ENCODE measurements around the gene SGSM1. TPM values are rescaled to one million over a fixed set of nuclear protein-coding genes. Genes with fewer than 3 reads are reported as not detected.

The SGSM1 gene
- total RNA-seq, 1 experiment from 2014 or later, result 4.3 TPM

- Histone ChIP-seq H4K8ac (replicated peaks; ENCODE audit: insufficient read length, low read depth, low read length) (no peak overlapping the region), H3K9me3 (ENCODE audit: control insufficient read depth, low read depth, low read length) (no peaks in the 10 kb centered on the region), H3T11ph (ENCODE audit: low read length) (peak overlapping the region; percentile 39), H2BK5ac (ENCODE audit: insufficient read length, low read length) (no peak overlapping the region), H2BK20ac (ENCODE audit: low read depth, low read length, poor library complexity, severe bottlenecking) (peak overlapping the region; percentile 77), H3K9ac (ENCODE audit: extremely low read depth, insufficient read length, low read length) (no peak overlapping the region), H3K14ac (ENCODE audit: insufficient read depth, low read length) (peak overlapping the region; percentile 78), H3K18ac (ENCODE audit: insufficient read length, low read depth, low read length) (peak overlapping the region; percentile 13), H4K20me1 (ENCODE audit: control insufficient read depth, insufficient read depth, insufficient read length) (no peaks in the 10 kb centered on the region), H3K27me3 (ENCODE audit: insufficient read depth, low read length) (no peaks in the 10 kb centered on the region), H2BK120ac (ENCODE audit: low read depth, low read length, poor library complexity, severe bottlenecking) (no peak overlapping the region), H4K91ac (ENCODE audit: insufficient read length, low read depth, low read length) (peak overlapping the region; percentile 12), H3K79me2 (ENCODE audit: insufficient read depth, low read length) (peaks cover 4% of the 10 kb centered on the region; the same call in 1 of the 2 replicates), H3K4me2 (ENCODE audit: insufficient read depth, insufficient read length, low read length) (peak overlapping the region; percentile 4), H3K79me1 (ENCODE audit: insufficient read depth, low read depth, low read length, poor library complexity, severe bottlenecking) (no peaks in the 10 kb centered on the region), H3K4me1 (ENCODE audit: insufficient read depth, low read length) (peaks cover 12% of the 10 kb centered on the region), H2AFZ (ENCODE audit: low read length) (no peak overlapping the region), H2AK5ac (ENCODE audit: insufficient read length, low read length) (peak overlapping the region; percentile 52), H2BK12ac (ENCODE audit: insufficient read length, low read depth, low read length) (peak overlapping the region; percentile 47), H3K27ac (ENCODE audit: insufficient read length, low read depth, low read length) (no peak overlapping the region), H3K23ac (ENCODE audit: insufficient read length, low read depth, low read length) (no peak overlapping the region), H4K5ac (ENCODE audit: insufficient read length, low read depth, low read length) (no peak overlapping the region), H2BK15ac (ENCODE audit: low read depth, low read length) (no peak overlapping the region), H3K4ac (ENCODE audit: low read depth, low read length) (no peak overlapping the region), H3K56ac (ENCODE audit: insufficient read length, low read depth, low read length) (no peak overlapping the region), H3K23me2 (ENCODE audit: insufficient read length, low read depth, low read length, poor library complexity, severe bottlenecking) (no peaks in the 10 kb centered on the region)
- Mint-ChIP-seq H3K4me1 (peaks cover 41 to 48% of the 10 kb centered on the region in 2 experiments), H3K36me3 (ENCODE audit: insufficient read depth in 1 of 3, low read depth in 3 of 3) (peaks cover 0 to 5% (median 3%) of the 10 kb centered on the region in 3 experiments; a peak in 3 of 7 replicates), H3K9me3 (no peaks in the 10 kb centered on the region), H3K27me3 (ENCODE audit: low read depth) (no peaks in the 10 kb centered on the region), H3K4me3 (no peak overlapping the region; a peak in 1 of 5 replicates), H3K27ac (peak overlapping the region; percentile 59 to 98 (median 89); a peak in 6 of 7 replicates)
- WGBS (ENCODE audit: extremely low coverage, insufficient read length, low lambda C conversion rate), result no CpG with 5 or more reads among the region's 12 CpGs
- no peak for TF ChIP-seq CTCF (conservative IDR thresholded peaks at IDR 0.05)
- no peak for DNase-seq
Measured at GRCh38 chr22:24969560-24970301, 163.7 kb downstream of the SGSM1 start.
